Left lung (tissue), 10 donors: ENCODE results near the gene NCK2. TPM values are rescaled to one million over a fixed set of nuclear protein-coding genes. Genes with fewer than 3 reads are reported as not detected.

Source experiments
- ATAC-seq: fragments of 200-7000 bp; cut with Tn5 transposase; one replicate; pipeline ENCODE4 v1.9.1; 2020; ENCODE audit warnings: moderate library complexity
- DNase-seq, 4 donors: peaks; one replicate each; pipeline ENCODE4 v3.0.0-alpha.2; 2013 to 2020
- H3K27ac ChIP-seq, 2 donors: fragments of 200-600 bp; sonication (generic) in 1 of 2; one replicate each; pipeline versions ENCODE4 v1.5.0 to v1.8.0; 2020 to 2021
- H3K27me3 ChIP-seq, 2 donors: fragments of 200-600 bp; sonication (generic) in 1 of 2; one replicate each; pipeline versions ENCODE4 v1.5.0 to v1.8.0; 2020 to 2021
- H3K36me3 ChIP-seq, 2 donors: fragments of 200-600 bp; sonication (generic) in 1 of 2; one replicate each; pipeline versions ENCODE4 v1.5.0 to v1.8.0; 2020 to 2021
- H3K4me1 ChIP-seq, 2 donors: fragments of 200-600 bp; one replicate each; pipeline ENCODE4 v1.8.0; 2021
- H3K4me3 ChIP-seq, 2 donors: fragments of 200-600 bp; sonication (generic) in 1 of 2; one replicate each; pipeline versions ENCODE4 v1.5.0 to v1.8.0; 2020 to 2021; ENCODE audit warnings: mild to moderate bottlenecking in 1 of 2
- H3K9me3 ChIP-seq, 2 donors: fragments of 200-600 bp; sonication (generic) in 1 of 2; one replicate each; pipeline versions ENCODE4 v1.5.0 to v1.8.0; 2020 to 2021
- CTCF ChIP-seq, 2 donors: fragments of 200-600 bp; sonication (generic) in 1 of 2; IDR thresholded peaks; one replicate each; pipeline versions ENCODE4 v1.5.0 to v1.8.0; 2021; ENCODE audit warnings: antibody characterized with exemption in 2 of 2
- intact Hi-C, 2 donors: fragments of 100-400 bp; cut with DNase I; formaldehyde crosslinking; loops; one replicate each; pipeline versions ENCODE4 v1.11.2 to v1.14.2; 2022
- polyA plus RNA-seq, 6 donors: library from polyadenylated mRNA; unstranded; fragments of 120-200 nt; gene quantifications; one replicate each; pipeline ENCODE4 v1.2.1, GENCODE V29; 2013; ENCODE audit not compliant: insufficient read length in 6 of 6
- total RNA-seq, 2 donors: library from RNA; stranded (reverse); fragmentation: NEBNext Ultra II Directional; extraction: Animal tissue kit (Norgen Biotek cat#: 25700); gene quantifications; one replicate each; pipeline ENCODE4 v1.2.1, GENCODE V29; 2021
- donor health status: DM: no; HTN: yes; CAD: no.
- donor health status: DM: no; HTN: no; CAD: no.

NCK2 gene
- total and polyA plus RNA-seq, 8 donors: 37.6 to 88.5 (median 71.7) TPM

GRCh38 chr2:105824446-105824845 lies 79.7 kb downstream of the NCK2 start:
- TF ChIP-seq CTCF (IDR thresholded peaks at IDR 0.05): no peak
- H3K27ac ChIP-seq: no peak overlapping the region
- no peaks in the 10 kb centered on the region for H3K36me3 ChIP-seq
- ATAC-seq: no peak
- intact Hi-C loops: no loop called here
- no peaks in the 10 kb centered on the region for H3K27me3 ChIP-seq
- H3K9me3 ChIP-seq: no peaks in the 10 kb centered on the region
- DNase-seq: no peak
- no peak overlapping the region for H3K4me3 ChIP-seq
- H3K4me1 ChIP-seq: peaks cover 0 to 43% of the 10 kb centered on the region in 2 donors

DNA sequence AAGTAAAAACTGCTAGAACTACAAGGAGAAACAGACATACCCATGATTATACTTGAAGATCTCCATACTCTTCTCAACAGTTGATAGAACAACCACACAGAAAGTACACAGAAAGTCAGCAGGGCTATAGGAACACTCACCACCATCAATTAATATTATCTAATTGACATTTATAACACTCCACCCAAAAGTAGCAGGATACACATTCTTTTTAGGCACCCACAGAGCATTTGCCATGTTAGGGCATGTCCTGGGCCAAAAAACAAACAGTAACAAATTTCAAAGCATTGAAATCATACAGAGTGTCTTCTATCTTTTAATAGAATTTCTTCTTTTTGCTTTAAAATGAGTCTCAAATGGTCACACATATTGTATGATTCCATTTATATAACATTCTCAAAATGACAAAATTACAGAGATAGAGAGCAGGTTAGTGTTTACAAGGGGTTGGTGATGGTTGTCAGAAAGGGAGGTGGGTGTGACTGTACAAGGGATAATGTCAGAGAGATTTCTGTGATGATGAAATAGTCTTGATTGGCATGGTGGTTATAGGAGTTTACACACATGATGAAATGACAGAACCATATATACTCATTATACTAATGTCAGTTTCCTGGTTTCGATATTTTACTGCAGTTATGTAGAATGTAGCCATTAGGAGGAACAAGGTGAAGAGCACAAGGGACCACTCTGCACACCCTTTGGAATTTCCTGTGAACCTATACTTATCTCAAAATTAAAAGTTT lies 82.8 kb downstream of the NCK2 start:
- peak overlapping the region in 1 of 2 donors; percentile 48 for H3K27ac ChIP-seq
- peaks cover 0 to 9% of the 10 kb centered on the region in 2 donors for H3K9me3 ChIP-seq
- H3K4me1 ChIP-seq: peaks cover 0 to 24% of the 10 kb centered on the region in 2 donors
- TF ChIP-seq CTCF (IDR thresholded peaks at IDR 0.05): no peak
- ATAC-seq (no peak), DNase-seq (no peak)
- intact Hi-C loops: no loop called here
- H3K36me3 ChIP-seq: no peaks in the 10 kb centered on the region
- H3K4me3 ChIP-seq: no peak overlapping the region
- no peaks in the 10 kb centered on the region for H3K27me3 ChIP-seq

DNA sequence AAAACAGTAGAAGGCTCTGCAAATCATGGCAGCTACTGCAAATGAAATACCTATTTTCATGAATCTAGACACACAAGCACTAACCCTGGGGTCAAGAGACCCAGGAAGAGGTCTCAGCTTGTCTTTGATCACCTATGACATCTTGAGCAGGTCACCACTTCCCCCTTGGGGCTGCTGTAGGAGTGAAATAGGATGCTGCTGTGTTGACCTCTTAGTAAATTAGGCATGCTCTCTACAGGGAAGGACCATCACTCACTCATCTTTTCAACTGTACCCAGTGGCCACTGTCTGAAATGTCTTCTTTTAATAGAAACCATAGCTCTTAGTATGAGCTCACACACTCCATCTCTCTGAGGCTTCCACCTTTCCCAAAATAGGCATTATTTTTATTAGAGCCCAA lies 83.8 kb downstream of the NCK2 start:
- DNase-seq (no peak), ATAC-seq (no peak)
- TF ChIP-seq CTCF (IDR thresholded peaks at IDR 0.05): no peak
- intact Hi-C loops: no loop called here
- Histone ChIP-seq H3K4me1 (peaks cover 0 to 19% of the 10 kb centered on the region in 2 donors), H3K4me3 (no peak overlapping the region), H3K9me3 (peaks cover 0 to 10% of the 10 kb centered on the region in 2 donors), H3K36me3 (no peaks in the 10 kb centered on the region), H3K27ac (peak overlapping the region in 1 of 2 donors; percentile 48), H3K27me3 (no peaks in the 10 kb centered on the region)

DNA sequence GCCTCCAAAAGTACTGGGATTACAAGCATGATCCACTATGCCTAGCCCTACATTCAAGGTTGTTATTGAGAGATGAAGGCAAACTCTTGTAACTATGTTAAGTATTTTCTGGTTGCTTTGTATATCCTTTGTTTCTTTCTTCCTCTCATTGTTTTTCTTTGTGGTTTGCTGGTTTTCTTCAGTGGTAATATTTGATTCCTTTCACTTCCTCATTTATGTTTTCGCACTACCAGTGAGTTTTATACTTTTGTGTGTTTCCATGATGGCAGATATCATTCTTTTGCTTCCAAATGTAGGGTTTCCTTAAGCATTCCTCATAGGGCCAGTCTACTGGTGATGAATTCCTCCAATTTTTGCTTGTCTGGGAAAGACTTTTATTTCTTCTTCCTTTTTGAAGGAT lies 90.2 kb downstream of the NCK2 start:
- Histone ChIP-seq H3K4me3 (no peak overlapping the region), H3K9me3 (peaks cover 0 to 40% of the 10 kb centered on the region in 2 donors), H3K4me1 (peaks cover 0 to 6% of the 10 kb centered on the region in 2 donors), H3K27ac (no peak overlapping the region), H3K36me3 (no peaks in the 10 kb centered on the region), H3K27me3 (no peaks in the 10 kb centered on the region)
- intact Hi-C loops: no loop called here
- DNase-seq: no peak
- TF ChIP-seq CTCF (IDR thresholded peaks at IDR 0.05): no peak
- ATAC-seq: no peak

GRCh38 chr2:105836341-105836740 lies 91.6 kb downstream of the NCK2 start:
- no peak for ATAC-seq
- no peak for TF ChIP-seq CTCF (IDR thresholded peaks at IDR 0.05)
- H3K36me3 ChIP-seq: no peaks in the 10 kb centered on the region
- intact Hi-C loops: no loop called here
- H3K9me3 ChIP-seq: peaks cover 0 to 40% of the 10 kb centered on the region in 2 donors
- H3K27me3 ChIP-seq: no peaks in the 10 kb centered on the region
- no peak overlapping the region for H3K27ac ChIP-seq
- DNase-seq: no peak
- peaks cover 0 to 6% of the 10 kb centered on the region in 2 donors for H3K4me1 ChIP-seq
- no peak overlapping the region for H3K4me3 ChIP-seq
